OCI-LY1 (cell line): ENCODE measurements around the gene TRIL.

Experiments used
- CTCF ChIP-seq: fragments of 200-600 bp; sonication (generic), shearing (Covaris generic); IDR thresholded peaks from 2 replicates; pipeline ENCODE4 v1.5.1; 2017; ENCODE audit warnings: mild to moderate bottlenecking, antibody characterized with exemption, low read length, moderate library complexity, mixed read lengths
- EZH2 ChIP-seq: fragments of 200-600 bp; sonication (generic), shearing (Covaris generic); IDR thresholded peaks from 2 replicates; pipeline ENCODE4 v1.8.0; 2017; ENCODE audit warnings: borderline replicate concordance, mixed run types, mild to moderate bottlenecking, antibody characterized with exemption, low read length, moderate library complexity, mixed read lengths

- no peak for TF ChIP-seq CTCF
- TF ChIP-seq EZH2 = no peak
Observed at GRCh38 chr7:28940741-28941384, 17.3 kb downstream of the TRIL start.
